ENCODE results near the gene STAB2. TPM values are rescaled to one million over a fixed set of nuclear protein-coding genes. Genes with fewer than 3 reads are reported as not detected.

The STAB2 gene
- polyA plus RNA-seq, 6 donors from 2014 or later = not detected

- Mint-ChIP-seq H3K4me1 (no peaks in the 10 kb centered on the region), H3K27ac (no peak overlapping the region), H3K9me3 (peaks cover 0 to 13% (median 6%) of the 10 kb centered on the region in 7 donors), H3K27me3 (peaks cover 0 to 6% (median 0%) of the 10 kb centered on the region in 3 donors), H3K36me3 (no peaks in the 10 kb centered on the region), H3K4me3 (no peak overlapping the region)
- DNase-seq = no peak
- no peak for ATAC-seq (ENCODE audit: low read depth in 2 of 2)
Observed at GRCh38 chr12:103728323-103728722, 141.2 kb downstream of the STAB2 start.

DNA sequence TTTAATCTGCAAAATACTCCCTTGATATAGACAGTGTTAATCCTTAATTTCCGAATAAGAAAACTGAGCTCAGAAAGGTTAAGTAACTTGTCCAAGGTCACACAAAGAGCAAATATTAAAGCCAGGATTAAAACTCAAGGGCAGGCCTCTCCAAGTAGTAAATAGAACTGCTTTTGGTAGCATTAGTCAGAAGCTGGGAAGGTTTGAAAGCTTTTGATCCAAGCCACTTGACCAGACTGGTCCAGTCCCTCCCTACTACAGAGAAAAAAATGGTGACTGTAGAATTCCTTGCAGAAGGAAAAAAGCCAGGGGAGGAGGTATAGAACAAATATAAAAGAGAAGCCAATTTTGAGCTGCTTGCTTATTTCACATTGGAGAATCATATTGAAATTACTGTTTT is 142.4 kb downstream of the STAB2 start:
- no peak for ATAC-seq (ENCODE audit: low read depth in 2 of 2)
- H3K27ac Mint-ChIP-seq = no peak overlapping the region
- H3K4me1 Mint-ChIP-seq = no peaks in the 10 kb centered on the region
- no peaks in the 10 kb centered on the region for H3K36me3 Mint-ChIP-seq
- H3K27me3 Mint-ChIP-seq = peaks cover 0 to 6% (median 0%) of the 10 kb centered on the region in 3 donors
- H3K4me3 Mint-ChIP-seq = no peak overlapping the region
- H3K9me3 Mint-ChIP-seq = peaks cover 0 to 13% (median 6%) of the 10 kb centered on the region in 7 donors
- DNase-seq = no peak

- ATAC-seq (ENCODE audit: low read depth in 2 of 2) (no peak), DNase-seq (no peak)
- Mint-ChIP-seq H3K4me1 (no peaks in the 10 kb centered on the region), H3K36me3 (no peaks in the 10 kb centered on the region), H3K27me3 (peaks cover 0 to 6% (median 0%) of the 10 kb centered on the region in 3 donors), H3K27ac (no peak overlapping the region), H3K4me3 (no peak overlapping the region), H3K9me3 (peaks cover 0 to 13% (median 6%) of the 10 kb centered on the region in 7 donors)
Observed at GRCh38 chr12:103731539-103731938, 144.5 kb downstream of the STAB2 start.

- Mint-ChIP-seq H3K36me3 (no peaks in the 10 kb centered on the region), H3K4me3 (no peak overlapping the region), H3K27me3 (peaks cover 0 to 6% (median 3%) of the 10 kb centered on the region in 3 donors), H3K27ac (no peak overlapping the region), H3K4me1 (no peaks in the 10 kb centered on the region), H3K9me3 (peaks cover 0 to 13% (median 6%) of the 10 kb centered on the region in 7 donors)
- DNase-seq (no peak), ATAC-seq (ENCODE audit: low read depth in 2 of 2) (no peak)
Observed at GRCh38 chr12:103734863-103735262, 147.8 kb downstream of the STAB2 start.

- ATAC-seq (ENCODE audit: low read depth in 2 of 2) (no peak), DNase-seq (no peak)
- no peaks in the 10 kb centered on the region for H3K36me3 Mint-ChIP-seq
- peaks cover 0 to 13% (median 6%) of the 10 kb centered on the region in 7 donors for H3K9me3 Mint-ChIP-seq
- no peak overlapping the region for H3K4me3 Mint-ChIP-seq
- H3K27ac Mint-ChIP-seq = no peak overlapping the region
- H3K4me1 Mint-ChIP-seq = no peaks in the 10 kb centered on the region
- peaks cover 2 to 9% (median 3%) of the 10 kb centered on the region in 3 donors for H3K27me3 Mint-ChIP-seq
Observed at GRCh38 chr12:103735291-103735690, 148.2 kb downstream of the STAB2 start.

DNA sequence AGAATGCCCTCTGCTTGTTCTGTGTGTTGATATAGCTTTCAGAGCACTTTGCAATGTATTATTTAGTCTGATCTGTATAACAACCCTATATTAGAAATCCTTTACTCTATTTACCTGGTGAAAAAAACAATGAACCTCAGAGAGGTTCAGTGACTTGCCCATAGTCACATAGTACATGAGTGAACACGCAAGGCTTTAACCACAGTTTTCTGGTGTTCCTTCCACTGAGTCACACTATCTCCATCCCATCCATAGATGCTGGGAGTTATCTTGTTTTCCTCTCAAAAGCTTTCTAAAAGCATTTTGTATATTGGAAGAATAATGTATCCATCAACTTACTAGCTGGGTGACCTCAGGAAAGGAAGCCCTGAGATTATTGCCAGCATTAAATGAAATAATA is 149.5 kb downstream of the STAB2 start:
- Mint-ChIP-seq H3K9me3 (peaks cover 0 to 4% (median under 1%) of the 10 kb centered on the region in 7 donors), H3K27me3 (peaks cover 3 to 17% (median 12%) of the 10 kb centered on the region in 3 donors), H3K4me1 (no peaks in the 10 kb centered on the region), H3K27ac (no peak overlapping the region), H3K36me3 (peaks cover 0 to 5% of the 10 kb centered on the region in 2 donors), H3K4me3 (no peak overlapping the region)
- ATAC-seq (ENCODE audit: low read depth in 2 of 2) (no peak), DNase-seq (no peak)

DNA sequence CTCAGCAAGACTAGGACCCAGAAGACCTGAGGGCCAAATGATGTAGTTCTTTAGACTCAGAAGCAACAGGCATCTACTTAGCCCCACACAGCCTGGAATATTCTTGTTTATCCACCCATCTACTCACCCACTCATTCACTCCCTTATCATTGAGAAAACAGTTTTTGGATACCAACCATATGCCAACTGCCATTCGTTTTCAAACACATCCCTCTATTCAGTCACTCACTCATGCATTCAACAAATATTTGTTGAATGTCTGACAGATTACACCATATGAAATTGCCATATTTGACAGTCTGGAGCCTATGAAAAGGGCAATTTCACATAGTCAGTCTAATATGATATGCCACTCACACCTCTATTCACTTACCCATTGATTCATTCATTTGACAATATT is 150.8 kb downstream of the STAB2 start:
- Mint-ChIP-seq H3K9me3 (no peaks in the 10 kb centered on the region), H3K36me3 (peaks cover 0 to 5% of the 10 kb centered on the region in 2 donors), H3K27me3 (peaks cover 3 to 25% (median 24%) of the 10 kb centered on the region in 3 donors), H3K4me1 (no peaks in the 10 kb centered on the region), H3K4me3 (no peak overlapping the region), H3K27ac (no peak overlapping the region)
- no peak for DNase-seq
- ATAC-seq (ENCODE audit: low read depth in 2 of 2) = no peak

GRCh38 chr12:103742349-103742932 is 155.4 kb downstream of the STAB2 start:
- ATAC-seq (ENCODE audit: low read depth in 2 of 2) = no peak
- H3K9me3 Mint-ChIP-seq = no peaks in the 10 kb centered on the region
- peaks cover 0 to 5% of the 10 kb centered on the region in 2 donors for H3K36me3 Mint-ChIP-seq
- H3K27ac Mint-ChIP-seq = no peak overlapping the region
- no peak for DNase-seq
- H3K27me3 Mint-ChIP-seq = peaks cover 3 to 25% (median 24%) of the 10 kb centered on the region in 3 donors
- H3K4me1 Mint-ChIP-seq = no peaks in the 10 kb centered on the region
- no peak overlapping the region for H3K4me3 Mint-ChIP-seq

- H3K4me3 Mint-ChIP-seq = no peak overlapping the region
- no peak for ATAC-seq (ENCODE audit: low read depth in 2 of 2)
- H3K27me3 Mint-ChIP-seq = peaks cover 0 to 25% (median 24%) of the 10 kb centered on the region in 3 donors
- DNase-seq = no peak
- peaks cover 0 to 5% of the 10 kb centered on the region in 2 donors for H3K36me3 Mint-ChIP-seq
- H3K9me3 Mint-ChIP-seq = no peaks in the 10 kb centered on the region
- no peak overlapping the region for H3K27ac Mint-ChIP-seq
- no peaks in the 10 kb centered on the region for H3K4me1 Mint-ChIP-seq
Observed at GRCh38 chr12:103743788-103744187, 156.7 kb downstream of the STAB2 start.

DNA sequence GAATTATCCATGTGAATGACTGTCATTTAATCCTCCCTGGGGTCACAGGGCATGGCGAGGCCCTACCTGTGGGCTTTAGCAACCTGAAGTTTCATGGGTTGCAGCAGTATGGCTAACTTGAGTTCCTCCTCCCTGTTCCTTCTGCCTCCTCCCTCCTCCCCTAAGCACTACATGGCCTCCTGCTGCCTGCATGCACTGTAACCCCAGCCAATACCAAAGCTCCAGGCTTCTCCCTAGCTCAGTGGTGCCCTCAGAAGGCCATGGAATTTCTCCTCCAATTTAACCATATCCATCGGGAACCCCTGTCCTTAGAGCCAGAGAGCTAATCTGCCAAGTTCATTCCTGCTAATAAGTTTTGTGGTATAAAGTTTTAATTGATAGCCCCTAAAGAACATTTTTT is 158.9 kb downstream of the STAB2 start:
- peaks cover 0 to 25% (median 17%) of the 10 kb centered on the region in 3 donors for H3K27me3 Mint-ChIP-seq
- no peaks in the 10 kb centered on the region for H3K9me3 Mint-ChIP-seq
- no peak overlapping the region for H3K27ac Mint-ChIP-seq
- no peaks in the 10 kb centered on the region for H3K4me1 Mint-ChIP-seq
- DNase-seq (no peak), ATAC-seq (ENCODE audit: low read depth in 2 of 2) (no peak)
- H3K4me3 Mint-ChIP-seq = no peak overlapping the region
- peaks cover 0 to 1% of the 10 kb centered on the region in 2 donors for H3K36me3 Mint-ChIP-seq

DNA sequence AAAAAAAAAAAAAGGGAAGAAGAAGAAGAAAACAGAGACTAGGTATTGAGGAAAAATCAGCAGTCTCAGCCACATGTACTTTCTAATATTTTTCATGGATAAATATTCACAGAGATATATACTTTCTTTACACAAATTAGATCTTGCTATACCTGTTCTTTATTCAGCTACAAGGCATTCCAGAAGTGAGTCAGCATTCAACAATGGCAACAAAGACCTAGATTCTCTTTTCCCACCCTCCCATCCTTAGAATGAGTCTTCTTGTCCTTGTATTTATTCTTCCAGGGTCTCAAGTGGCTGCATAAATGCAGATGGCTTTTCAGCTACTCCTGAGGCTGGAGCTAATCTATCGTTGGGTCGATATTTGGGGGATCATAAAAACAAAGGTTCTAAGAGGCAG is 160.9 kb downstream of the STAB2 start:
- Mint-ChIP-seq H3K27ac (no peak overlapping the region), H3K9me3 (no peaks in the 10 kb centered on the region), H3K36me3 (no peaks in the 10 kb centered on the region), H3K4me1 (no peaks in the 10 kb centered on the region), H3K4me3 (no peak overlapping the region), H3K27me3 (peaks cover 0 to 20% (median 10%) of the 10 kb centered on the region in 3 donors)
- ATAC-seq (ENCODE audit: low read depth in 2 of 2) (no peak), DNase-seq (no peak)

DNA sequence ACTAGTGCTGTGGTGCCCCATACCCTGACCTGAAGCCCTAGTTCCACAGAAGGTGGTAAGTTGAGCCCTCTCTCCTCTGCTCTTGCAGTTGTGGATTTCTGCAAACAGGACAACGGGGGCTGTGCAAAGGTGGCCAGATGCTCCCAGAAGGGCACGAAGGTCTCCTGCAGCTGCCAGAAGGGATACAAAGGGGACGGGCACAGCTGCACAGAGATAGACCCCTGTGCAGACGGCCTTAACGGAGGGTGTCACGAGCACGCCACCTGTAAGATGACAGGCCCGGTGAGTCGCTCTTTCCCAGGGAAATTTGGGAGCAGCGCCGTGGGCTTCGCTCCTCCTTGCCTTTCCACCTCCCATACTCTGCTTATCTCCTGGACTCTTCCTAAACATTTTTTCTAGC is 161.8 kb downstream of the STAB2 start:
- H3K4me3 Mint-ChIP-seq = no peak overlapping the region
- H3K27me3 Mint-ChIP-seq = peaks cover 0 to 25% (median 10%) of the 10 kb centered on the region in 3 donors
- ATAC-seq (ENCODE audit: low read depth in 2 of 2) (no peak), DNase-seq (no peak)
- H3K27ac Mint-ChIP-seq = no peak overlapping the region
- no peaks in the 10 kb centered on the region for H3K36me3 Mint-ChIP-seq
- no peaks in the 10 kb centered on the region for H3K9me3 Mint-ChIP-seq
- no peaks in the 10 kb centered on the region for H3K4me1 Mint-ChIP-seq

DNA sequence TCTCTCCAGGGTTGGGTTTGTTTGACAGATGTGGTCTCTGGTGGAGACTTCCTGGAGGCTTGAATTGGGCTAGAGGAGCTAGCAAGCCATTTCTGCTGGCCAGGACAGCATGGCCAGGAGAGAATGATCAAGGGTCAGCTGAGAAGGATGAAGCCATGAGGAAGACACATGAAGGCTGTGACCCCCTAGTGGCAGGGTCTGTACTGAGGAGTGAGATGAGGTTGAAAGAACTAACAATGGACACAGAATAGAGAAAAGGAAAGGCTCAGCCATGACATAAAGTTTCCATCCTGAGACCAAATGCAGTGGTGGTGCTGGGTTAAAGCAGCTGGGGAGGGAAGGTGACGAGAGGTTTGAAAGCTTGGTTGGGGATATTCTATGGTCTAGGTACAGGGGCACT is 164.1 kb downstream of the STAB2 start:
- no peak for ATAC-seq (ENCODE audit: low read depth in 2 of 2)
- Mint-ChIP-seq H3K27me3 (peaks cover 3 to 34% (median 10%) of the 10 kb centered on the region in 3 donors), H3K4me1 (no peaks in the 10 kb centered on the region), H3K27ac (peak overlapping the region in 2 of 6 donors; percentile 52 to 84), H3K9me3 (peaks cover 0 to 3% (median 0%) of the 10 kb centered on the region in 7 donors), H3K4me3 (no peak overlapping the region), H3K36me3 (no peaks in the 10 kb centered on the region)
- no peak for DNase-seq

DNA sequence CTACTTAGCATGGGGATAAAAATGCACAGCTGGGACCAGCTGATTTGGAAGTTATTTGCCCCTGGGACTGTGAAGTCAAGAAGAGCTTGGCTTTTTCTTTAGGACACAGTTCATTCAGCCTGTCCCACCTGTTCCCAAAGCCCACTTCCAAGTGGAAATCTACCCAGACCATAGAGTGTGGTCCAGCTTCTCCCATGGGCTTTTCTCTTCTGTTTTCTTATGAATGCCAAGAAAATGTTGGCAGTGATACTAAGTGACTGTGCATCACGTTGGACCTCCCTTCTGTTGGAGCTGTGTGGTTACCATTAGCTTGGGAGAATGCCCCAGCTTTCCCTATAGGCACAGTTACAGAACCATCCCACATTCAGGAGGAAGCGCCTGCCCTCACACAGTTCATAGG is 164.5 kb downstream of the STAB2 start:
- H3K27ac Mint-ChIP-seq = peak overlapping the region in 2 of 6 donors; percentile 61 to 84
- no peaks in the 10 kb centered on the region for H3K36me3 Mint-ChIP-seq
- peaks cover 0 to 3% (median 0%) of the 10 kb centered on the region in 7 donors for H3K9me3 Mint-ChIP-seq
- ATAC-seq (ENCODE audit: low read depth in 2 of 2) (no peak), DNase-seq (no peak)
- H3K27me3 Mint-ChIP-seq = peaks cover 3 to 34% (median 10%) of the 10 kb centered on the region in 3 donors
- no peak overlapping the region for H3K4me3 Mint-ChIP-seq
- no peaks in the 10 kb centered on the region for H3K4me1 Mint-ChIP-seq

Data from naive B cell (primary cell).